CD4-positive, alpha-beta T cell (primary cell): ENCODE results near the gene ADCY4. TPM values are rescaled to one million over a fixed set of nuclear protein-coding genes. Genes with fewer than 3 reads are reported as not detected.

ENCODE experiments used
- ATAC-seq: fragments of 200-7000 bp; cut with Tn5 transposase; one replicate; pipeline ENCODE4 v1.10.0; 2022; ENCODE audit warnings: mild to moderate bottlenecking; ENCODE audit not compliant: poor library complexity
- CTCF ChIA-PET: fragments of 350-600 bp; sonication (Branson Sonifier 250); formaldehyde crosslinking; loops from one replicate; lab custom pipeline; 2021; ENCODE audit warnings: antibody characterized with exemption, inconsistent platforms; lab: Charles Lee
- POLR2A ChIA-PET: fragments of 350-600 bp; sonication (Branson Sonifier 250); formaldehyde crosslinking; loops from one replicate; lab custom pipeline; 2021; ENCODE audit warnings: antibody characterized with exemption, inconsistent platforms; lab: Charles Lee
- DNase-seq, 14 experiments: peaks; one replicate each; pipeline ENCODE4 v3.0.0-alpha.2; 2013 to 2020; ENCODE audit warnings: mixed read lengths in 2 of 14
- H3K27ac ChIP-seq, 2 donors: one replicate each; pipeline versions ENCODE4 v1.5.1 to v1.7.0; 2013; ENCODE audit warnings: low read length in 2 of 2, low read depth in 1 of 2, mild to moderate bottlenecking in 1 of 2
- H3K27me3 ChIP-seq, 2 experiments: 1 replicate in 1 of 2; 2 replicates in 1 of 2; pipeline versions ENCODE4 v1.6.1 to v1.7.0; 2013; ENCODE audit warnings: low read length in 2 of 2, control low read depth in 1 of 2, mild to moderate bottlenecking in 1 of 2, moderate library complexity in 1 of 2; ENCODE audit not compliant: insufficient read depth in 2 of 2, control insufficient read depth in 1 of 2
- H3K36me3 ChIP-seq: one replicate; pipeline ENCODE4 v1.6.1; 2013; ENCODE audit warnings: low read length, control low read depth; ENCODE audit not compliant: insufficient read depth
- H3K4me1 ChIP-seq: one replicate; pipeline ENCODE4 v1.6.1; 2013; ENCODE audit warnings: low read length, control low read depth; ENCODE audit not compliant: insufficient read depth
- H3K4me3 ChIP-seq: one replicate; pipeline ENCODE4 v1.5.1; 2013; ENCODE audit warnings: mild to moderate bottlenecking, low read length, moderate library complexity
- H3K9me3 ChIP-seq, 2 experiments: 1 replicate in 1 of 2; 2 replicates in 1 of 2; pipeline versions ENCODE4 v1.6.1 to v1.7.0; 2013; ENCODE audit warnings: low read length in 2 of 2, mild to moderate bottlenecking in 2 of 2, control low read depth in 1 of 2, moderate library complexity in 1 of 2; ENCODE audit not compliant: control insufficient read depth in 1 of 2, insufficient read depth in 1 of 2
- H3K27ac Mint-ChIP-seq: one replicate; pipeline ENCODE4 v1.8.0; 2020; ENCODE audit warnings: mixed read lengths
- H3K27me3 Mint-ChIP-seq: one replicate; pipeline ENCODE4 v1.8.0; 2021; ENCODE audit warnings: mixed read lengths
- H3K36me3 Mint-ChIP-seq: one replicate; pipeline ENCODE4 v1.8.0; 2021; ENCODE audit warnings: low read depth, mixed read lengths
- H3K4me1 Mint-ChIP-seq: one replicate; pipeline ENCODE4 v1.8.0; 2021; ENCODE audit warnings: low read depth, mixed read lengths
- H3K4me3 Mint-ChIP-seq: one replicate; pipeline ENCODE4 v1.8.0; 2020; ENCODE audit warnings: mild to moderate bottlenecking, mixed read lengths
- H3K9me3 Mint-ChIP-seq: one replicate; pipeline ENCODE4 v1.8.0; 2020; ENCODE audit warnings: mixed read lengths
- CTCF ChIP-seq: fragments of 200-600 bp; IDR thresholded peaks from one replicate; pipeline ENCODE4 v1.8.0; 2022; ENCODE audit warnings: antibody characterized with exemption, mild to moderate bottlenecking
- intact Hi-C, 2 experiments: fragments of 100-400 bp; cut with DNase I in 1 of 2; cut with micrococcal nuclease in 1 of 2; formaldehyde crosslinking; loops; one replicate each; pipeline versions ENCODE4 v1.15.1 to v1.9.0; 2023 to 2025; cut with DNase I, micrococcal nuclease
- total RNA-seq, 174 experiments: library from RNA in 2 of 174; stranded (reverse) in 2 of 174; gene quantifications; one replicate each; pipeline ENCODE4 v1.2.3 and lab custom pipeline; 2021 to 2026

The ADCY4 gene
- total RNA-seq, 2 experiments from 2014 or later, result 4.7 to 5.9 TPM

GRCh38 chr14:24298892-24299254 is 36.0 kb downstream of the ADCY4 start:
- no peak for TF ChIP-seq CTCF
- H3K4me3 ChIP-seq, result peak overlapping the region; percentile 87
- H3K4me1 Mint-ChIP-seq, result peaks cover 64% of the 10 kb centered on the region
- H3K27ac ChIP-seq, result peak overlapping the region in 1 of 2 donors; percentile 87
- intact Hi-C loops, result loop anchor here in 1 of 2 experiments (5.0 to 10.0 kb wide), 3 partner anchors 187 to 324 kb away; partner anchors contain the start of genes DCAF11 and NRL
- H3K36me3 ChIP-seq, result peaks cover 48% of the 10 kb centered on the region
- no peaks in the 10 kb centered on the region for H3K9me3 Mint-ChIP-seq
- ChIA-PET CTCF (interaction anchor here (2.0 to 6.8 kb wide), 6 partner anchors 11 to 133 kb away, joined by 6 to 90 read pairs (median 20); partner anchors contain the start of genes CIDEB, LTB4R, LTB4R2 and MDP1), POLR2A (interaction anchor here (1.4 to 5.7 kb wide), 11 partner anchors 9 to 208 kb away, joined by 3 to 66 read pairs (median 15); partner anchors contain the start of genes CBLN3, CHMP4A, CIDEB and DCAF11)
- H3K36me3 Mint-ChIP-seq, result peaks cover 86% of the 10 kb centered on the region
- ATAC-seq (peak; percentile 2), DNase-seq (peak in 3 of 14 experiments; percentile 4 to 55 (median 37))
- H3K27me3 ChIP-seq, result no peaks in the 10 kb centered on the region
- peak overlapping the region; percentile 99 for H3K4me3 Mint-ChIP-seq
- no peaks in the 10 kb centered on the region for H3K9me3 ChIP-seq
- H3K27me3 Mint-ChIP-seq, result no peaks in the 10 kb centered on the region
- peak overlapping the region; percentile 98 for H3K27ac Mint-ChIP-seq
- peaks cover 56% of the 10 kb centered on the region for H3K4me1 ChIP-seq

- Histone ChIP-seq H3K36me3 (peaks cover 44% of the 10 kb centered on the region), H3K27me3 (no peaks in the 10 kb centered on the region), H3K9me3 (no peaks in the 10 kb centered on the region), H3K4me3 (no peak overlapping the region), H3K27ac (peak overlapping the region in 1 of 2 donors; percentile 0), H3K4me1 (peaks cover 52% of the 10 kb centered on the region)
- DNase-seq (peak in 3 of 14 experiments; percentile 20 to 53 (median 50)), ATAC-seq (peak; percentile 7)
- intact Hi-C loops, result loop anchor here (1.0 to 10.0 kb wide), 9 partner anchors 18 to 323 kb away; partner anchors contain the start of genes DCAF11 (in 1 of the 2), MDP1 (in 1 of the 2), NRL (in 1 of the 2) and RABGGTA (in 1 of the 2)
- H3K4me1 Mint-ChIP-seq, result peaks cover 59% of the 10 kb centered on the region
- H3K27ac Mint-ChIP-seq, result peak overlapping the region; percentile 67
- ChIA-PET POLR2A (interaction anchor here (0.7 to 5.7 kb wide), 9 partner anchors 13 to 183 kb away, joined by 3 to 66 read pairs (median 15); partner anchors contain the start of genes CBLN3, CHMP4A, DCAF11 and KHNYN), CTCF (interaction anchor here (0.8 to 6.8 kb wide), 15 partner anchors 12 to 207 kb away, joined by 3 to 90 read pairs (median 8); partner anchors contain the start of genes CBLN3, CHMP4A, CIDEB and KHNYN)
- no peaks in the 10 kb centered on the region for H3K27me3 Mint-ChIP-seq
- peaks cover 80% of the 10 kb centered on the region for H3K36me3 Mint-ChIP-seq
- H3K9me3 Mint-ChIP-seq, result no peaks in the 10 kb centered on the region
- peak; percentile 31 for TF ChIP-seq CTCF
- peak overlapping the region; percentile 74 for H3K4me3 Mint-ChIP-seq
Observed at GRCh38 chr14:24297190-24297964, 37.5 kb downstream of the ADCY4 start.
